ENCODE measurements around the gene LMOD2.
"Not testable (repeated sequence)": the region's sequence is repeated elsewhere in the genome, so short reads cannot be mapped to it uniquely, and the experiment has no call there.

LMOD2 gene, protein sequence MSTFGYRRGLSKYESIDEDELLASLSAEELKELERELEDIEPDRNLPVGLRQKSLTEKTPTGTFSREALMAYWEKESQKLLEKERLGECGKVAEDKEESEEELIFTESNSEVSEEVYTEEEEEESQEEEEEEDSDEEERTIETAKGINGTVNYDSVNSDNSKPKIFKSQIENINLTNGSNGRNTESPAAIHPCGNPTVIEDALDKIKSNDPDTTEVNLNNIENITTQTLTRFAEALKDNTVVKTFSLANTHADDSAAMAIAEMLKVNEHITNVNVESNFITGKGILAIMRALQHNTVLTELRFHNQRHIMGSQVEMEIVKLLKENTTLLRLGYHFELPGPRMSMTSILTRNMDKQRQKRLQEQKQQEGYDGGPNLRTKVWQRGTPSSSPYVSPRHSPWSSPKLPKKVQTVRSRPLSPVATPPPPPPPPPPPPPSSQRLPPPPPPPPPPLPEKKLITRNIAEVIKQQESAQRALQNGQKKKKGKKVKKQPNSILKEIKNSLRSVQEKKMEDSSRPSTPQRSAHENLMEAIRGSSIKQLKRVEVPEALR

GRCh38 chr7:123655614-123656013 lies at the start of gene LMOD2:
Gene LMOD2, plus strand, starts transcription at chr7:123655866. Its CDS starts 98 bp downstream, at chr7:123655964.
- no peak for DNase-seq (ENCODE audit: low read depth, low spot score)

- DNase-seq (ENCODE audit: low read depth, low spot score), result no peak
These were observed 48.2 kb upstream of the LMOD2 start for GRCh38 chr7:123607423-123607975.

- no peak for DNase-seq (ENCODE audit: low read depth, low spot score)
These were observed 46.4 kb upstream of the LMOD2 start for GRCh38 chr7:123608991-123609882.

- DNase-seq (ENCODE audit: low read depth, low spot score), result no peak
These were observed 45.8 kb upstream of the LMOD2 start for GRCh38 chr7:123609883-123610239.

DNA sequence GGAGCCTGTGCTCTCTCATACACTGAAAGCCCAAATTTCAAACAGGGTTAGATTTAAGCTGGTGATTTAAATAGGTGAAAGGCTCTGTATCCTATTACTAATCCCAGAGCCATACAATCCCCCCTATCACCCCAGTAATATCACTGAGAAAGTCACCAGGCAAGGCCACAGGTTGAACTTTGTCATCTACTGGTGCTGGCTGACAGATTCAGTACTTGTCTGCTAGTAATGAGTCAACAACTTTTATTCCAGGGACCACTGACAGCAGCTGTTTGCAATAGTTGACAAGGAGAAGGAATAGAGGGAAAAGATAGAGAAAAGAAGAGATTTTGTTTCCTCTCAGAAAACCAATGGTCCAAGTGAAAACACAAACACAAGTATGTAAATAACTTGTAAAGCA lies 43.6 kb upstream of the LMOD2 start:
- DNase-seq (ENCODE audit: low read depth, low spot score), result no peak

- no peak for DNase-seq (ENCODE audit: low read depth, low spot score)
These were observed 40.3 kb upstream of the LMOD2 start for GRCh38 chr7:123615344-123615743.

- no peak for DNase-seq (ENCODE audit: low read depth, low spot score)
These were observed 39.4 kb upstream of the LMOD2 start for GRCh38 chr7:123616223-123616622.

DNA sequence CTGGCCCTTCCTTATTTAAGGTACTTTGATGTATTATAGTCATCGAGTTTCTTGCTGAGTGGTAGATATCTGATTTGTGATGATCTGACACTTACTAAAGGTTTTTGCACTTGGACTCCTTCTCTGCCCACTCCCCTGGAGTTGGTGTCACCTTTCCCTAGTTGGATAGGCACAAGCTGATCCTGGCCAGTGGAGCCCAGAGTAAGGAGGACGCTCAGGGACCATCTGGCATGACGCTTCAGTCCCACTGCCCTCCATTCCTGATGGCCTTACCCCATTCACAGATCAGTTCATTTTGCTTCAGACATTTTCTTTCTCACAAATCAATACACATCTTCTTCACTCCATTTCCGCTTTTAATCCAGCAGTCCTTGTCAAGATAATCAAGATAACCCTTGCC lies 34.0 kb upstream of the LMOD2 start:
- no peak for DNase-seq (ENCODE audit: low read depth, low spot score)

DNA sequence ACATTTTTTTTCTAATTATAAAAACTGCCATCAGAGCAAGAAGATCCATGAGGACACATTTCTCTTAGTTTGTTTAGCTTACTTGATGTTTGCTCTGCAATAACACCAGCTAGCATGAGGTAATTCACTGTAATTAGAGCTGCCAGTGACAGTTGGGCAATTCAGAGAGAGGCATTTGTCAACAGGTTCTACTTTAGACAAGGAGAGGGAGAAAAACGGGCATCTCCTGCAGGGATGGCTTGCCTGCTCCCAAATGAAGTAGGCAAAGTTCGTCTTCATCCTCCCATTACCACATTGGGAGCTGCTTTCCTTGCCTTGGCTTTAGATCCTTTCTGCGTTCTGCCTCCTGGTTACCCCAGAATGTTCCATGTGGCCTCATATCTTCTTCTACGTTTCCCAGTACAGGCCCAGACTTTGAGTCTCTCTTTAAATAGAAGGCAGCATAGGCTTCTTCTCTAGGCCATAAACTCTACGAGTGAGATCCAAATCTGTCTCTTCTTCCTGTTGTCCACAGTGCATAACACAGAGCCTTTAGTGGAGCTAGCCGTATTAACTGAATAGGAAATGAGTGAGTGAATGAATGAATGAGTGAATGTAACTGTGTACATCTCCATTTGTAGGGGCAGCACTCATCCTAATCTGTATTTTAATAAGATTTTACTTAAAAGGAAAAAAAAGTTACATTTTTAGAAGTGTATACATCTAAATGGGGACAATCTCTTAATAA lies 32.8 kb upstream of the LMOD2 start:
- DNase-seq (ENCODE audit: low read depth, low spot score), result no peak

GRCh38 chr7:123624527-123625183 lies 31.0 kb upstream of the LMOD2 start:
- DNase-seq (ENCODE audit: low read depth, low spot score), result peak; percentile 1

- no peak for DNase-seq (ENCODE audit: low read depth, low spot score)
These were observed 30.4 kb upstream of the LMOD2 start for GRCh38 chr7:123625254-123625653.

GRCh38 chr7:123627851-123628250 lies 27.8 kb upstream of the LMOD2 start:
- no peak for DNase-seq (ENCODE audit: low read depth, low spot score)

GRCh38 chr7:123628829-123629228 lies 26.8 kb upstream of the LMOD2 start:
- no peak for DNase-seq (ENCODE audit: low read depth, low spot score)

- no peak for DNase-seq (ENCODE audit: low read depth, low spot score)
These were observed 26.4 kb upstream of the LMOD2 start for GRCh38 chr7:123629281-123629680.

- no peak for DNase-seq (ENCODE audit: low read depth, low spot score)
These were observed 22.9 kb upstream of the LMOD2 start for GRCh38 chr7:123632808-123633207.

DNA sequence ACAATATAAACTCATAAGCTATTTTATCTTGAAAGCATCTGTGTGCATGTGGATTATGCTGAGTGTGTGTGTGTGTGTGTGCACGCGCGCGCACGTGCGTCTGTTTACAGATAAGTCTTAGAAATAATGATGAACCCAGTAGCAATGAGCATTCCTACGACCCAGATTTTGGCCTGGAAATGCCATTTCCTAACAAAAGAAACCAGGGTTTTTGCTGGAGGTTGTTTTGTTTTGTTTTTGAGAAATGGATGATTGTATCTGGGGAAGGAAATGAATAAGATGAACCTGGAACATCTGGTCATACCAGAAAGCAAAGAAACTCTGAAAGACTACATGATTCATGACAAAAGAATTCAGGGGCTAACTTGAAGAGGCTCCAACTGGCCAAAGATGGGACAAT lies 22.1 kb upstream of the LMOD2 start:
- DNase-seq (ENCODE audit: low read depth, low spot score), result no peak

DNA sequence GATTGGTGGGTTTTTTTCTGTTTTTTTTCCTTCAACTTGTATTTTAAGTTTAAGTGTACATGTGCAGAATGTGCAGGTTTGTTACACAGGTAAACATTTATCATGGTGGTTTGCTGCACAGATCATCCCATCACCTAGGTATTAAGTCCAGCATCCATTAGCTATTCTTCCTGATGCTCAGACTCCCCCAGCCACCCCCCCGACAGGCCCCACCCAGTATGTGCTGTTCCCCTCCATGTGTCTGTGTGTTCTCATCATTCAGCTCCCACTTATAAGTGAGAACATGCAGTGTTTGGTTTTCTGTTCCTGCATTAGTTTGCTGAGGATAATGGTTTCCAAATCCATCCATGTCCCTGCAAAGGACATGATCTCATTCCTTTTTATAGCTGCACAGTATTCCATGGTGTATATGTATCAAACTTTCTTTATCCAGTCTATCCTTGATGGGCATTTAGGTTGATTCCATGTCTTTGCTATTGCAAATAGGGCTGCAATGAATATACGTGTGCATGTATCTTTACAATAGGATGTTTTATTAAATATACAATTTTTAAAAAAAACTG lies 21.6 kb upstream of the LMOD2 start:
- DNase-seq (ENCODE audit: low read depth, low spot score), result not testable (repeated sequence)

DNA sequence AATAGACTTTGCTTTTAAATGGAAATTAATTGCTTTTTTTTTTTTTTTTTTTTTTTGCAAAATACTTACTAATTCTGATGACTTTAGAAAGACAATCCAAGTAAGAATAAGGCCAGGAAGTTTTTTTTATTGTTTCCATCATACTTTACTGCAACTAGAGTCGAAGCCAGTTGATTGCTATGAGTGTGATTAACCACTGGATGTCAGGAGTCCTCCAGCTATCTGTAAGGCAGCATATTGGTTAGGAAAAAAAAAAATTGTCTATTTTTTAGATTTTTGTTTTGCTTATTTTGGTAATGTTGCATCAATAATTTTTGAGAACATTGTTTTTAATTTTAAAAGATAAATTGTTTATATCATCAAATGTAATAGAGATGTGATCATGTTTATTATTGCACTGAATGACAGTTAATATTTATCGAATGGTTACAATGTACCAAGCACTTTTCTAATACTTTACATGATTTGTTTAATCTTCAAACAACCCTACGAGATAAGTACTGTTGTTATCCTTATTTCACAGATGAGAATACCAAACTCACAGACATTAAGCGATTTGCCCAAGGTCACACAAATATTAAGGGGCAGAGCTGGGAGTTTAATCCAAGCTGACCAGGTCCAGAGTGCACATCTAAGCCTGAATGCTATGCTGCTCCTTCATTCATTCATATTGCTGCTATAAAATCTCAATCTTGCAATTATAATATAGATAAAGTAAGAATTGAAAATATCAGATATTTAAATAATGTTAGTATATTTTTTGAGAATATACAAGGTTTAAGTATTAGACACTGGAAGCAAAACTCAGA lies 19.9 kb upstream of the LMOD2 start:
- DNase-seq (ENCODE audit: low read depth, low spot score), result no peak

DNA sequence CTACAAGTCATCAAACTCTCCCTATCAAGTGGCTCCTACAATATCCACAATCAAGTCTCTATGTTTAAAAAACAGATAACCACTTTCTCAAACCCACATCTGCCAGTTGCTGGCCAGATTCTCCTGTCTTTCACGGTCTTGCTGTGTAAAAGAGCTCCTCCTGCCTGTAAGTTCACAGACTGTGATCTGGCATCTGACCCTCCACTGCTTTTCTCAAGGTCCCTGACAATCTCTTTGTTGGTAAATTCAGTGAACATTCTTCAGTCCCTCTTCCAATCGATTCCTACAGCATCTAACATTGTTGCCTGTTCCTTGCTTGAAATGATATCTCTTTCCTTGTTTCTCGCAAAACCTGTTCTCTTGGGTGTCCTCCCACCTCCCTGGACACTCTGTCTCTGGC lies 18.5 kb upstream of the LMOD2 start:
- no peak for DNase-seq (ENCODE audit: low read depth, low spot score)

DNA sequence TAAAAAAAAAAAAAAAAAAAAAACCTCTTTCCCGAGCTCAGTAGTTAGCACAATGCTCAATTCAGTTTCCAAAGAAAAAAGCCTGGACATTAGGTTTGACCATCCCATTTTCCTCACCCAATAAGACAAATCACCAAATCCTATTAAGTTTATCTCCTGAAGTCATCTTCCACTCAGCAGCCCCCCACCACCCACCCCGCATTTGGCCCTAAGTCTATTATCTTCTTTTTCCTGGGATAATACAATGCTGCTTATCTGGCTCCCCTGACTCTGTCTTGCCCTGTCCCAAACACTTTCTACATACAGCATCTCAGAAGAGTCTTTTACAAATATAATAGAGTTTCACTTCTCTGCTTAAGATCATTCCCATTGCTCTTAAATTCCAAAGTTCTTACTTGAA lies 17.8 kb upstream of the LMOD2 start:
- no peak for DNase-seq (ENCODE audit: low read depth, low spot score)
